ENCODE data around the gene UCP2.

GRCh38 chr11:73980001-73980961 is 2.4 kb downstream of the UCP2 start:
- TF ChIP-seq POLR2A (IDR thresholded peaks at IDR 0.05; ENCODE audit: low read depth, low read length) (0 out of 2 replicates have a peak, but pooled peaks have one; percentile 68), POLR2AphosphoS5 (IDR thresholded peaks at IDR 0.05; ENCODE audit: low read depth, low read length) (peak; percentile 71), TAF1 (IDR thresholded peaks at IDR 0.05; ENCODE audit: low read depth, low read length) (no peak; the same call in 1 of the 2 replicates), SPI1 (IDR thresholded peaks at IDR 0.05; ENCODE audit: low read depth, low read length) (peak; percentile 94), POU2F2 (IDR thresholded peaks at IDR 0.05; ENCODE audit: low read depth, low read length) (peak; percentile 69), PAX5 (IDR thresholded peaks at IDR 0.05; ENCODE audit: insufficient read depth, low read length, severe bottlenecking) (no peak)

Measured in GM12891 (cell line).